HEK293 (cell line): ENCODE measurements around the gene CABLES2.

ENCODE experiments used
- KLF16 ChIP-seq: fragments of 450-650 bp; formaldehyde crosslinking; IDR thresholded peaks from 2 replicates; pipeline ENCODE4 v1.5.1; 2017; ENCODE audit warnings: missing biosample characterization, missing genetic modification characterization
- RBAK ChIP-seq: fragments of 450-650 bp; formaldehyde crosslinking; IDR thresholded peaks from 2 replicates; pipeline ENCODE4 v1.5.1; 2016; ENCODE audit warnings: missing biosample characterization, missing genetic modification characterization
- SETDB1 ChIP-seq: IDR thresholded peaks from one replicate; pipeline ENCODE4 v1.6.1; 2017; ENCODE audit warnings: mild to moderate bottlenecking, low read length, moderate library complexity, mixed read lengths; ENCODE audit not compliant: insufficient read length
- ZNF350 ChIP-seq: fragments of 450-650 bp; formaldehyde crosslinking; IDR thresholded peaks from 2 replicates; pipeline ENCODE4 v1.5.0; 2017; ENCODE audit warnings: missing biosample characterization, mild to moderate bottlenecking, missing genetic modification characterization
- ZNF530 ChIP-seq: fragments of 450-650 bp; formaldehyde crosslinking; IDR thresholded peaks from 2 replicates; pipeline ENCODE4 v1.5.1; 2016; ENCODE audit warnings: low read depth, missing biosample characterization, missing genetic modification characterization
- TF ChIP-seq, protein P1 (sequence below): fragments of 450-650 bp; formaldehyde crosslinking; IDR thresholded peaks from 2 replicates; pipeline ENCODE4 v1.5.1; 2016; ENCODE audit warnings: missing biosample characterization, missing genetic modification characterization
- TF ChIP-seq, protein P2 (sequence below): fragments of 450-650 bp; formaldehyde crosslinking; conservative IDR thresholded peaks from 2 replicates; pipeline ENCODE4 v1.5.1; 2016; ENCODE audit warnings: low read depth, missing biosample characterization, missing genetic modification characterization

DNA sequence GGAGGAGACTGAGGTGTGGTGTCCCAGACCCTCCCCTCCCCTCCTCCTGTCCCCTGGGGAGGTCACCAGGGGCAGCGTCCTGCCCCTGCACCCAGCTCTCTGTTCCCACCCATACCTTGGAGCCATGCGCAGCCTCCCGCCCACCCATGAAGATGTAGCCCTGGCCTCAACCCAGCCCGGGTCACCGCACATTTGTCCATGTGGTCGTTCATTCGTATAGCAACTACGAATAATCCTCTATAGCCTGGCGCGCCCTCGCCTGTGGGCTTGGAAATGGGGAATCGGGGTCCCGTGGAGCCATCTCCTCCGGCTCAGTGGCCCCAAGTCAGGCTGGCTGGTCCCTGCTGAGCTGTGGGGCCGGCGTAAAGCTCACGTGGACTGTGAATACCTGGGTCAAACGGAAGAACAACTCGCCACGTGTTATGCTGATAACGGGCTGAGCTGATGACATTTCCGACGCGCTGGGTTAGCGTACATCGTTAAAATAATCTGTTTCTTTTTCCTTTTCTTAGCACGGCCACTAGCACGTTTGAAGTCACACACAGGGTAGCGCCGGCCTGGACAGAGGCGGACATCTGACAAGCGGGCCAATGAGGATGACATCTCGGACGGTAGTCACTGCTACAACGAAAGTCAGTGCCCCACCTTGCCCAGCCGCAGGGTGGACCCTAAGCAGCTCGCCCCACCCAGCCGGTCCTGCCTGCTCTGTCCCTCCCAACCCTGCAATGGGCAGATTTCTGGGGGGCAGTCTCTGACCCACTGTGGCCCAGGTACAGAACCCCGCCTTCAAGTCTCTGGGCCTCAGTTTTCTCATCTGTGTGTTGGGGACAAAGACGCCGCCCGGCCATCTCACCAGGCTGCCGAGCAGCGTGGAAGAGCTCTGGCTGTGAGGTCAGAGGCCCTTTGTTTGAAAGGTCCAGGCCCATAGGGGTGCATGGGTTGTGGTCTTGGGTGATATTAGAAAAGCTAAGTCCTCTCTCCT lies 40.1 kb upstream of the CABLES2 start:
- TF ChIP-seq, protein P1, sequence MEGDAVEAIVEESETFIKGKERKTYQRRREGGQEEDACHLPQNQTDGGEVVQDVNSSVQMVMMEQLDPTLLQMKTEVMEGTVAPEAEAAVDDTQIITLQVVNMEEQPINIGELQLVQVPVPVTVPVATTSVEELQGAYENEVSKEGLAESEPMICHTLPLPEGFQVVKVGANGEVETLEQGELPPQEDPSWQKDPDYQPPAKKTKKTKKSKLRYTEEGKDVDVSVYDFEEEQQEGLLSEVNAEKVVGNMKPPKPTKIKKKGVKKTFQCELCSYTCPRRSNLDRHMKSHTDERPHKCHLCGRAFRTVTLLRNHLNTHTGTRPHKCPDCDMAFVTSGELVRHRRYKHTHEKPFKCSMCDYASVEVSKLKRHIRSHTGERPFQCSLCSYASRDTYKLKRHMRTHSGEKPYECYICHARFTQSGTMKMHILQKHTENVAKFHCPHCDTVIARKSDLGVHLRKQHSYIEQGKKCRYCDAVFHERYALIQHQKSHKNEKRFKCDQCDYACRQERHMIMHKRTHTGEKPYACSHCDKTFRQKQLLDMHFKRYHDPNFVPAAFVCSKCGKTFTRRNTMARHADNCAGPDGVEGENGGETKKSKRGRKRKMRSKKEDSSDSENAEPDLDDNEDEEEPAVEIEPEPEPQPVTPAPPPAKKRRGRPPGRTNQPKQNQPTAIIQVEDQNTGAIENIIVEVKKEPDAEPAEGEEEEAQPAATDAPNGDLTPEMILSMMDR = no peak
- no peak for TF ChIP-seq RBAK
- no peak for TF ChIP-seq SETDB1
- TF ChIP-seq KLF16 (tag by site-specific recombination) = no peak
- TF ChIP-seq ZNF350 (tag by site-specific recombination) = no peak
- TF ChIP-seq, protein P2, sequence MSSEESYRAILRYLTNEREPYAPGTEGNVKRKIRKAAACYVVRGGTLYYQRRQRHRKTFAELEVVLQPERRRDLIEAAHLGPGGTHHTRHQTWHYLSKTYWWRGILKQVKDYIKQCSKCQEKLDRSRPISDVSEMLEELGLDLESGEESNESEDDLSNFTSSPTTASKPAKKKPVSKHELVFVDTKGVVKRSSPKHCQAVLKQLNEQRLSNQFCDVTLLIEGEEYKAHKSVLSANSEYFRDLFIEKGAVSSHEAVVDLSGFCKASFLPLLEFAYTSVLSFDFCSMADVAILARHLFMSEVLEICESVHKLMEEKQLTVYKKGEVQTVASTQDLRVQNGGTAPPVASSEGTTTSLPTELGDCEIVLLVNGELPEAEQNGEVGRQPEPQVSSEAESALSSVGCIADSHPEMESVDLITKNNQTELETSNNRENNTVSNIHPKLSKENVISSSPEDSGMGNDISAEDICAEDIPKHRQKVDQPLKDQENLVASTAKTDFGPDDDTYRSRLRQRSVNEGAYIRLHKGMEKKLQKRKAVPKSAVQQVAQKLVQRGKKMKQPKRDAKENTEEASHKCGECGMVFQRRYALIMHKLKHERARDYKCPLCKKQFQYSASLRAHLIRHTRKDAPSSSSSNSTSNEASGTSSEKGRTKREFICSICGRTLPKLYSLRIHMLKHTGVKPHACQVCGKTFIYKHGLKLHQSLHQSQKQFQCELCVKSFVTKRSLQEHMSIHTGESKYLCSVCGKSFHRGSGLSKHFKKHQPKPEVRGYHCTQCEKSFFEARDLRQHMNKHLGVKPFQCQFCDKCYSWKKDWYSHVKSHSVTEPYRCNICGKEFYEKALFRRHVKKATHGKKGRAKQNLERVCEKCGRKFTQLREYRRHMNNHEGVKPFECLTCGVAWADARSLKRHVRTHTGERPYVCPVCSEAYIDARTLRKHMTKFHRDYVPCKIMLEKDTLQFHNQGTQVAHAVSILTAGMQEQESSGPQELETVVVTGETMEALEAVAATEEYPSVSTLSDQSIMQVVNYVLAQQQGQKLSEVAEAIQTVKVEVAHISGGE (tag by site-specific recombination) = no peak
- TF ChIP-seq ZNF530 = no peak
